ENCODE measurements around the gene IGF2R. TPM values are rescaled to one million over a fixed set of nuclear protein-coding genes. Genes with fewer than 3 reads are reported as not detected.

IGF2R gene
- total RNA-seq, 1 experiment from 2014 or later: 9.6 TPM

DNA sequence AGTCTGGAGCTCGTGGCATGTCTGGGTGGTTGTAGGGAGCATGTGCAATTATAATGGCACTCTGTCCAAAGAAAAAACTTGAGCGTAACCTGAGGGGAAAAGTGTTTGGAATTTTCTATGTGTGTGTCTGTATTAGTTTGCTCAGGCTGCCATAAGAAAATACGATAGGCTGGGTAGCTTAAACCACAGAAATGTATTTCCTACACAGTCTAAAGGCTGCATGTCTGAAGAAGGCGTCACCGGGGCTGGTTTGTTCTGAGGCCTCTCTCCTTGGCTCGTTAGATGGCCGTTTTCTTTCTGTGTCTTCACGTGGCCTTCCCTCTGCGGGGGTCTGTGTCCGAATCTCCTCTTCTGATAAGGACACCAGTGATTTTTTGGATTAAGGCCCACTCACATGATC lies 59.0 kb downstream of the IGF2R start:
- Histone ChIP-seq H3K27ac (ENCODE audit: low read length) (no peak overlapping the region), H3K4me2 (ENCODE audit: low read depth, low read length, poor library complexity, severe bottlenecking) (no peak overlapping the region)
- DNase-seq: no peak

DNA sequence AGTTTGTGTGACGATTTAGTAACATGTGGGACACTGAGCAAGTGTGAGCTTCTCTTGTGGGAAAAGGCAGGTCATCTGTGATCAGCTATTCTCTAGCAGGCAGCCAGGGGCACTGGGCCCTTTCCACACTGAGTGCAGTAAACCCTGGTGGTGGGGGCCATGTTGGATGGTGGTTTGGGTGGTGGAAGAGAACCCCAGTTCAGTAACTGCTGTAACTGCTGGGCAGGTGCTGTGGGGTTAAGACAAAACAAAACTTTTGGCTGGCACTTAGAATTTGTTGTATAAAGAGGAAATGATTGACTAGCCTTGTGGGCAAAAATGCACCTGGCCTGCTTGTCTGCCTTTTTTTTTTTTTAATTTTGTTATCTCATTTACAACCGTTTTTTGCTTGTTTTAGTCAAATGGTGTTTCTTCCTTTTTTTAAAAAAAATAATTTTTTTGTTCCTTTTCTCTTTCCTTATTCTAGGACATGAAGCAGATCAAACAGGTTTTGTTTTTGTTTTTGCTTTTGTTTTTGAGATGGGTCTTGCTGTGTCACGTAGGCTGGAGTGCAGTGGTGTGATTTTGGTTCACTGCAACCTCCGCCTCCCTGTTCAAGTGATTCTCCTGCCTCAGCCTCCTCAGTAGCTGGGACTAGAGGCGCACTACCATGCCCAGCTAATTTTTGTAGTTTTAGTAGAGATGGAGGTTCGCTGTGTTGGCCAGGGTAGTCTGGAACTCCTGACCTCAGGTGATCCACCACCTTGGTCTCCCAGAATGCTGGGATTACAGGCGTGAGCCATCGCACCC lies 59.8 kb downstream of the IGF2R start:
- DNase-seq: no peak
- Histone ChIP-seq H3K9me2 (replicated peaks; ENCODE audit: insufficient read depth, low read length) (no peaks in the 10 kb centered on the region), H3K9me3 (ENCODE audit: low read length) (no peaks in the 10 kb centered on the region), H3K4me3 (ENCODE audit: low read length) (no peak overlapping the region), H3K9ac (ENCODE audit: low read length) (no peak overlapping the region), H4K20me1 (ENCODE audit: insufficient read depth, low read depth, low read length) (no peaks in the 10 kb centered on the region), H2AFZ (ENCODE audit: low read length) (no peak overlapping the region), H3K4me1 (ENCODE audit: low read length) (no peaks in the 10 kb centered on the region), H3K79me2 (ENCODE audit: low read length) (no peaks in the 10 kb centered on the region), H3K4me2 (ENCODE audit: low read depth, low read length, poor library complexity, severe bottlenecking) (no peak overlapping the region), H3K27me3 (ENCODE audit: low read length) (no peaks in the 10 kb centered on the region), H3K27ac (ENCODE audit: low read length) (no peak overlapping the region), H3K36me3 (ENCODE audit: insufficient read depth, low read length) (no peaks in the 10 kb centered on the region)

More for the DNA sequence above, 59.0 kb downstream of the IGF2R start:
- no peaks in the 10 kb centered on the region for H3K27me3 ChIP-seq (ENCODE audit: low read length)
- no peak overlapping the region for H3K9ac ChIP-seq (ENCODE audit: low read length)
- H3K4me3 ChIP-seq (ENCODE audit: low read length): no peak overlapping the region
- no peaks in the 10 kb centered on the region for H4K20me1 ChIP-seq (ENCODE audit: insufficient read depth, low read depth, low read length)
- no peaks in the 10 kb centered on the region for H3K36me3 ChIP-seq (ENCODE audit: insufficient read depth, low read length)
- H3K79me2 ChIP-seq (ENCODE audit: low read length): no peaks in the 10 kb centered on the region
- no peaks in the 10 kb centered on the region for H3K4me1 ChIP-seq (ENCODE audit: low read length)
- no peaks in the 10 kb centered on the region for H3K9me3 ChIP-seq (ENCODE audit: low read length)
- H2AFZ ChIP-seq (ENCODE audit: low read length): no peak overlapping the region
- no peaks in the 10 kb centered on the region for H3K9me2 ChIP-seq (replicated peaks; ENCODE audit: insufficient read depth, low read length)

DNA sequence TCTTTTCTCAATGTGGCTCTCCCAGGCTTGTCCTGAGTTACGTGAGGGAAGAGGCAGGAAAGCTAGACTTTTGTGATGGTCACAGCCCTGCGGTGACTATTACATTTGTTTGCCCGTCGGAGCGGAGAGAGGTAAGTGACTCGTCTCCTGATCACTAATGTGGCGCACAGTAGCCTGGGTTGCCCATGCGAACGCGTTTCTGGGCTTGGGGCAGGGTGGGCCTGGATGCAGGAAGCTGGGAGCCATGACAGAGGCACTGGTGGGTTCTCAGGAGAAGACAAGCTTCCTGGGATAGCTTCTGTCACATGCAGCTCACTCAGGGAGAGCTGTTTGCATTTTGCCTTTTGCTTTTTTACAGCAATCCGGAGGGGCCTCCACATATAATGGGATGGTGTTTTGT lies 60.6 kb downstream of the IGF2R start:
- Histone ChIP-seq H3K4me1 (ENCODE audit: low read length) (no peaks in the 10 kb centered on the region), H3K36me3 (ENCODE audit: insufficient read depth, low read length) (no peaks in the 10 kb centered on the region), H2AFZ (ENCODE audit: low read length) (no peak overlapping the region), H4K20me1 (ENCODE audit: insufficient read depth, low read depth, low read length) (no peaks in the 10 kb centered on the region), H3K27ac (ENCODE audit: low read length) (no peak overlapping the region), H3K27me3 (ENCODE audit: low read length) (no peaks in the 10 kb centered on the region), H3K9me3 (ENCODE audit: low read length) (no peaks in the 10 kb centered on the region), H3K9me2 (replicated peaks; ENCODE audit: insufficient read depth, low read length) (no peaks in the 10 kb centered on the region), H3K79me2 (ENCODE audit: low read length) (no peaks in the 10 kb centered on the region), H3K4me2 (ENCODE audit: low read depth, low read length, poor library complexity, severe bottlenecking) (no peak overlapping the region), H3K4me3 (ENCODE audit: low read length) (no peak overlapping the region), H3K9ac (ENCODE audit: low read length) (no peak overlapping the region)
- no peak for DNase-seq

DNA sequence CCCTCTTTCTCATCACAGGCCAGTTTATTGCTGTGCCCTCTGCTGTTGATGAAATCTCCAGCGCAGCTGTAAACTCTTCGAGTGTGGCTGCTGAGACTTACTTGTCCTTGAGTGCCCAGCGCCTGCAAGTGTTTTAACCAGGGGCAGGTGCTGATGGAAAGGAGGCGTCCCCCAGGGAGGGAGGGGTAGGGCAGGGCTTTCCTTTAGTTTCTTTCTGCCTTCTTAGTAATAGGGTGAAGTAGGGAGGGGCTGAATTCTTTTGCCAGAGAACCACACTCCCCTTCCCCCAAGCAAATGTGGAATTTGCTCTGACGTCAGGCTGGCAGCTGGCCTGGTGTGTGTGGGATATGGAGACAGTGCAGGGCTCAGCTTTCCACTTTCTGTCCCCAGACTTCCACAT lies 61.2 kb downstream of the IGF2R start:
- no peaks in the 10 kb centered on the region for H3K36me3 ChIP-seq (ENCODE audit: insufficient read depth, low read length)
- H3K9ac ChIP-seq (ENCODE audit: low read length): no peak overlapping the region
- no peak for DNase-seq

DNA sequence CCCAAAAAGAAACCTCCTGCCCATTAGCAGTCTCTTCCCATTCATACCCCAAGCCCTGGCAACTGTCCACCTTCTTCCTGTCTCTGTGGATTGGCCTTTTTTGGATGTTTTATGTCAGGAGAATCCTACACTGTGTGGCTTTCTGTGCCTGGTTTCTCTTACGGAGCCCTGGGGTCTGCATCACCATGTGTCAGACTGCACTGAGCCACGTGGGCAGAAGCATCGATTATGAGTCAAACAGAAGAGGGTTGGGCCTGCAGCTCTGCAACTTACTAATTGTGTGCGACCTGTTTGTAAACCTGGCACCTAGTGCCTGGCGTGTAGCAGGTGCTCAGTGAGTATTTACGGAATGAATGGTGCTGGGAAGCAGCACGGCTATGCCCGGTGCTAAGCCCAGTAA lies 62.6 kb downstream of the IGF2R start:
- Histone ChIP-seq H3K27me3 (ENCODE audit: low read length) (no peaks in the 10 kb centered on the region), H3K27ac (ENCODE audit: low read length) (no peak overlapping the region), H2AFZ (ENCODE audit: low read length) (no peak overlapping the region), H3K36me3 (ENCODE audit: insufficient read depth, low read length) (no peaks in the 10 kb centered on the region), H3K9ac (ENCODE audit: low read length) (no peak overlapping the region), H3K9me2 (replicated peaks; ENCODE audit: insufficient read depth, low read length) (no peaks in the 10 kb centered on the region), H4K20me1 (ENCODE audit: insufficient read depth, low read depth, low read length) (no peaks in the 10 kb centered on the region), H3K4me2 (ENCODE audit: low read depth, low read length, poor library complexity, severe bottlenecking) (no peak overlapping the region), H3K9me3 (ENCODE audit: low read length) (no peaks in the 10 kb centered on the region), H3K4me3 (ENCODE audit: low read length) (no peak overlapping the region), H3K79me2 (ENCODE audit: low read length) (no peaks in the 10 kb centered on the region), H3K4me1 (ENCODE audit: low read length) (no peaks in the 10 kb centered on the region)
- no peak for DNase-seq

More for the DNA sequence above, 61.2 kb downstream of the IGF2R start:
- Histone ChIP-seq H3K27ac (ENCODE audit: low read length) (no peak overlapping the region), H2AFZ (ENCODE audit: low read length) (no peak overlapping the region), H3K9me2 (replicated peaks; ENCODE audit: insufficient read depth, low read length) (no peaks in the 10 kb centered on the region), H3K4me3 (ENCODE audit: low read length) (no peak overlapping the region), H3K79me2 (ENCODE audit: low read length) (no peaks in the 10 kb centered on the region), H3K9me3 (ENCODE audit: low read length) (no peaks in the 10 kb centered on the region), H3K4me1 (ENCODE audit: low read length) (no peaks in the 10 kb centered on the region), H3K27me3 (ENCODE audit: low read length) (no peaks in the 10 kb centered on the region), H3K4me2 (ENCODE audit: low read depth, low read length, poor library complexity, severe bottlenecking) (no peak overlapping the region), H4K20me1 (ENCODE audit: insufficient read depth, low read depth, low read length) (no peaks in the 10 kb centered on the region)

DNA sequence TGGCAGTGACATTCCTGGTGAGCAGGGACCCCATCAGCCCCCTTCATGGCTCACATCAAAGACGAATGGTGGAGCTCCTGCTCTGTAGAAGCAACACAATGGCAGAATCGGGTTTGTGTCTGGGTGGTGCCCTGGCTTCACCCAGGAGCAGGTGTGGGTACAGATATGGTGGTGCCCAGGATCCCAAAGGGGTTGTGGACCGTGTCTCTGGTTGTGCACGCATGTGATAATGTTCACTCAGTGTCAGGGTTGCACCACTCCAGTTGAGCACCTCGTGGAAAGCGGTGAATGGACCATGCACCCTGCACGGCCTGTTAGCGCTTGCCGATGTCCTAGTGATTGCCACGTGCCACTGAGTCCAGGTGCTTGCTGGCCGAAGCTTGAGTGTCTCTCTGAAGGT lies 63.0 kb downstream of the IGF2R start:
- Histone ChIP-seq H3K9me3 (ENCODE audit: low read length) (no peaks in the 10 kb centered on the region), H3K36me3 (ENCODE audit: insufficient read depth, low read length) (no peaks in the 10 kb centered on the region), H3K27ac (ENCODE audit: low read length) (no peak overlapping the region), H3K9me2 (replicated peaks; ENCODE audit: insufficient read depth, low read length) (no peaks in the 10 kb centered on the region), H2AFZ (ENCODE audit: low read length) (no peak overlapping the region), H3K27me3 (ENCODE audit: low read length) (no peaks in the 10 kb centered on the region), H3K4me3 (ENCODE audit: low read length) (no peak overlapping the region), H3K9ac (ENCODE audit: low read length) (no peak overlapping the region), H3K79me2 (ENCODE audit: low read length) (no peaks in the 10 kb centered on the region), H3K4me2 (ENCODE audit: low read depth, low read length, poor library complexity, severe bottlenecking) (no peak overlapping the region), H3K4me1 (ENCODE audit: low read length) (no peaks in the 10 kb centered on the region), H4K20me1 (ENCODE audit: insufficient read depth, low read depth, low read length) (no peaks in the 10 kb centered on the region)
- no peak for DNase-seq

DNA sequence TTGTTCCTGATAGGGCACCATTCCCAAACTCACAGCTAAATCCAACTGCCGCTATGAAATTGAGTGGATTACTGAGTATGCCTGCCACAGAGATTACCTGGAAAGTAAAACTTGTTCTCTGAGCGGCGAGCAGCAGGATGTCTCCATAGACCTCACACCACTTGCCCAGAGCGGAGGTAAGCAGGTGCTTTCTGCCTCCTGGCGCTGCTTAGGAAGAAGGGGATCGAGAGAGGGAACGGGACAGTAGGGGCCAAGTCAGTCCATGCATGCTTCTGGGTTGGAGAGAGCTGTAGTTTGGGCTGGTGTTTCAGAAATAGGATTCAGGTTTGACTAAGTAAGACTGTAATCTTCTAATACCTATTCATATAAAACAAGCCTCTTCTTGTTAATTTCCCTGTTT lies 63.7 kb downstream of the IGF2R start:
- DNase-seq: no peak
- Histone ChIP-seq H3K27ac (ENCODE audit: low read length) (no peak overlapping the region), H3K9me3 (ENCODE audit: low read length) (no peaks in the 10 kb centered on the region), H3K4me2 (ENCODE audit: low read depth, low read length, poor library complexity, severe bottlenecking) (no peak overlapping the region), H3K27me3 (ENCODE audit: low read length) (no peaks in the 10 kb centered on the region), H4K20me1 (ENCODE audit: insufficient read depth, low read depth, low read length) (no peaks in the 10 kb centered on the region), H3K4me3 (ENCODE audit: low read length) (no peak overlapping the region), H3K9me2 (replicated peaks; ENCODE audit: insufficient read depth, low read length) (no peaks in the 10 kb centered on the region), H2AFZ (ENCODE audit: low read length) (no peak overlapping the region), H3K36me3 (ENCODE audit: insufficient read depth, low read length) (no peaks in the 10 kb centered on the region), H3K4me1 (ENCODE audit: low read length) (no peaks in the 10 kb centered on the region), H3K79me2 (ENCODE audit: low read length) (no peaks in the 10 kb centered on the region), H3K9ac (ENCODE audit: low read length) (no peak overlapping the region)

DNA sequence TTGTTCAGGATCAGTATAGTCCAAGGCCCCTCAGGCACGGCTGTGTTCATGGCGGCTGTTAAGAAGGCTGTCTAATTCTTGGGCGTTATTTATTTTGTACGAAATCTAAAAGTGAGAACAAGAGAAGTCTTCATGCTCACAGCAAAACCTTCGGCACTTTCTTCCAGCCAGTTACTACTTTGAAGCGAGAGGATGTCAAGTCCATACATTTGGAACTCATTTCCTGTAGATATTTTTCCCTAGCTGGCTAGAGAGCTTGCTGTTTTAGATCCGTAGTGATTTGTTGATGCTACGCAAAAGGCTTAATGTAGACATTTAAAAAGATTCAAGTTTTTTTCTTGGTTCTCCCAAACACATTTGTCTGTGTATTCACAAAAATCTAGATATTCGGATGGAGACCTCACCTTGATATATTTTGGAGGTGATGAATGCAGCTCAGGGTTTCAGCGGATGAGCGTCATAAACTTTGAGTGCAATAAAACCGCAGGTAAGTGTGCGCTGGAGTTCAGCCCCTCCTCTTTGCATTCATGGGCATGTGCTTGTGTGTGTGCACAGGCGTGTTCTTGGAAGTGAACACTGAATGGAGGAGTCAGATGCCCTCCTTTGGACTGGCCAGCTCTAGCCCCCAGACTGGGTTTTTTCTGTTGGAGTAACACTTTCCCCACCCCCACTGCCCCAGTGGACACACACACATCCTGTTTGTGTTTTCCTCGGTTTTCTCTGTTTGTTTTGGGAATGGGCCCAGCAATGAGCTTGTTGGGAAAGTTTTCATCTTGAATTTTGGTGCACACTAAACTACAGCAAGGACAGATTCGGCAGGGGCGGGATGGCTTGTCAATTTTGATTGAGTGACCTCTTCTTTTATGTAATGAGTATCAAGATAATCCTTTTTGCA lies 65.4 kb downstream of the IGF2R start:
- H3K27ac ChIP-seq (ENCODE audit: low read length): no peak overlapping the region
- H3K79me2 ChIP-seq (ENCODE audit: low read length): no peaks in the 10 kb centered on the region
- no peak overlapping the region for H3K4me3 ChIP-seq (ENCODE audit: low read length)
- H4K20me1 ChIP-seq (ENCODE audit: insufficient read depth, low read depth, low read length): no peaks in the 10 kb centered on the region
- no peak overlapping the region for H3K9ac ChIP-seq (ENCODE audit: low read length)
- no peak overlapping the region for H2AFZ ChIP-seq (ENCODE audit: low read length)
- DNase-seq: no peak
- H3K27me3 ChIP-seq (ENCODE audit: low read length): no peaks in the 10 kb centered on the region
- no peaks in the 10 kb centered on the region for H3K4me1 ChIP-seq (ENCODE audit: low read length)
- no peaks in the 10 kb centered on the region for H3K36me3 ChIP-seq (ENCODE audit: insufficient read depth, low read length)
- H3K9me2 ChIP-seq (replicated peaks; ENCODE audit: insufficient read depth, low read length): no peaks in the 10 kb centered on the region
- H3K4me2 ChIP-seq (ENCODE audit: low read depth, low read length, poor library complexity, severe bottlenecking): no peak overlapping the region
- H3K9me3 ChIP-seq (ENCODE audit: low read length): no peaks in the 10 kb centered on the region

Measured in Karpas-422 (cell line).